ENCODE data around the gene APPBP2. TPM values are rescaled to one million over a fixed set of nuclear protein-coding genes. Genes with fewer than 3 reads are reported as not detected.
"Not testable (repeated sequence)": the region's sequence is repeated elsewhere in the genome, so short reads cannot be mapped to it uniquely, and the experiment has no call there.

APPBP2 gene
- total RNA-seq, 1 donor from 2014 or later = 23.4 TPM

DNA sequence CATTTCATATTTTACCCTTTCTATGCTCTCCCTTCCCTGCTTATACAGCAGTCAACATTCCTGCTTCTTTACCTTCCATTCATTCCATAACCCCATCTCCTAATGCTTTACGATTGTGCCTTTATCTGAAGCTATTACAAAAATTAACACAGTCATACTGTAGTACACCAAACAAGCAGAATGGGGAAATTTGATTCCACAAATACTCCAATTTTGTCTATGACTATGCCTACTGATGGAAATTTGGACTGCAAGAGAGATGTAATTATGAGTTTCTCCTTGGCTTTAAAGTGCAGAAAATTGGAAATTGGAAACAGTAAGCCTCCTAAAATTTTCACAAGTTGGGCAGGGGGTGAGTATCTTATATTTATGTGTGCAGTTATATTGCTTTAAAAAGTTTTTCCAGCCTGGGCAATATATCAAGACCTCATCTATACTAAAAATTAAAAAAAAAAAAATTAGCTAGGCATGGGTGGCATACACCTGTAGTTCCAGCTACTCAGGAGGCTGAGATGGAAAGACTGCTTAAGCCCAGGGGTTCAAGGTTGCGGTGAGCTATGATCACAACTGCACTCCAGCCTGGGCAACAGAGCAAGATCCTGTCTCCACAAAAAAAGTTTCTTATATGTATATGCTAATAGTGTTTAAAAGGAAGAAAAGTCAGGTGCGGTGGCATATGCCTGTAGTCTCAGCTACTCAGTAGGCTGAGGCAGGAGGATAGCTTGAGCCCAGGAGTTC is 3.0 kb downstream of the APPBP2 start:
- TF ChIP-seq, protein P1, sequence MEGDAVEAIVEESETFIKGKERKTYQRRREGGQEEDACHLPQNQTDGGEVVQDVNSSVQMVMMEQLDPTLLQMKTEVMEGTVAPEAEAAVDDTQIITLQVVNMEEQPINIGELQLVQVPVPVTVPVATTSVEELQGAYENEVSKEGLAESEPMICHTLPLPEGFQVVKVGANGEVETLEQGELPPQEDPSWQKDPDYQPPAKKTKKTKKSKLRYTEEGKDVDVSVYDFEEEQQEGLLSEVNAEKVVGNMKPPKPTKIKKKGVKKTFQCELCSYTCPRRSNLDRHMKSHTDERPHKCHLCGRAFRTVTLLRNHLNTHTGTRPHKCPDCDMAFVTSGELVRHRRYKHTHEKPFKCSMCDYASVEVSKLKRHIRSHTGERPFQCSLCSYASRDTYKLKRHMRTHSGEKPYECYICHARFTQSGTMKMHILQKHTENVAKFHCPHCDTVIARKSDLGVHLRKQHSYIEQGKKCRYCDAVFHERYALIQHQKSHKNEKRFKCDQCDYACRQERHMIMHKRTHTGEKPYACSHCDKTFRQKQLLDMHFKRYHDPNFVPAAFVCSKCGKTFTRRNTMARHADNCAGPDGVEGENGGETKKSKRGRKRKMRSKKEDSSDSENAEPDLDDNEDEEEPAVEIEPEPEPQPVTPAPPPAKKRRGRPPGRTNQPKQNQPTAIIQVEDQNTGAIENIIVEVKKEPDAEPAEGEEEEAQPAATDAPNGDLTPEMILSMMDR (IDR thresholded peaks at IDR 0.05; ENCODE audit: insufficient read depth, low read length, poor library complexity, severe bottlenecking) = no peak
- H3K36me3 ChIP-seq (ENCODE audit: control insufficient read depth, insufficient read depth, low read length) = no peaks in the 10 kb centered on the region
- no peak overlapping the region for H3K4me3 ChIP-seq (ENCODE audit: low read depth, low read length)
- no peaks in the 10 kb centered on the region for H3K27me3 ChIP-seq (ENCODE audit: control insufficient read depth, insufficient read depth, low read length)
- DNase-seq (ENCODE audit: low read depth) = no peak

DNA sequence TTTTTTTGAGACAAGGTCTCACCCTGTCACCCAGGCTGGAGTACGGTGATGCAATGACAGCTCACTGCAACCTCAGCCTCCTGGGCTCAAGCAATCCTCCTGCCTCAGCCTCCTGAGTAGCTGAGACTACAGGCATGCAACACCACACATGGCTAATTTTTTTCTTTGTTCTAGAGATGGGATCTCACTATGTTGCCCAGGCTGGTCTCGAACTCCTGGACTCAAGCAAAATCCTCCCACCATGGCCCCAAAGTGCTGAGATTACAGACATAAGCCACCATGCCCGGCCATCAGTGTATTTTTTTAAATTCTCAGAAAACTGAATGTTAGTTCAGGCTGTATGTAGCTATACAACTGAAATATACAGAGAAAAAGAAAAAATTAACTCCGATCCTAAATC is 6.2 kb downstream of the APPBP2 start:
- Histone ChIP-seq H3K27me3 (ENCODE audit: control insufficient read depth, insufficient read depth, low read length) (no peaks in the 10 kb centered on the region), H3K36me3 (ENCODE audit: control insufficient read depth, insufficient read depth, low read length) (no peaks in the 10 kb centered on the region), H3K4me3 (ENCODE audit: low read depth, low read length) (no peak overlapping the region)
- TF ChIP-seq, protein P1 (IDR thresholded peaks at IDR 0.05; ENCODE audit: insufficient read depth, low read length, poor library complexity, severe bottlenecking) = no peak
- DNase-seq (ENCODE audit: low read depth) = no peak

DNA sequence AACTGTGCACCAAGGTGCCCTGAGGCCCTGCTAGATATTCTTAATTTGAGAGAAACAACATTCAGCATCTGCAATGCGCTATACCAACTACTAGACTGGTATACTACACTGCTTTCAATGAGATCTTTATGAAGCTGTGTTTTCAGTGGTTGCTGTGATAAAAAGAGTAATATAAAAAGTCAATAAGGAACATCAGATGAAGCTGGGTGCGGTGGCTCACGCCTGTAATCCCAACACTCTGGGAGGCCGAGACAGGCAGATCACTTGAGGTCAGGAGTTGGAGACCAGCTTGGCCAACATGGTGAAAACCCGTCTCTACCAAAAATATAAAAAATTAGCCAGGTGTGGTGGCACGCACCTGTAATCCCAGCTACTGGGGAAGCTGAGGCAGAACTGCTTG is 10.4 kb downstream of the APPBP2 start:
- not testable (repeated sequence) for H3K4me3 ChIP-seq (ENCODE audit: low read depth, low read length); H3K27me3 ChIP-seq (ENCODE audit: control insufficient read depth, insufficient read depth, low read length); DNase-seq (ENCODE audit: low read depth); H3K36me3 ChIP-seq (ENCODE audit: control insufficient read depth, insufficient read depth, low read length)

DNA sequence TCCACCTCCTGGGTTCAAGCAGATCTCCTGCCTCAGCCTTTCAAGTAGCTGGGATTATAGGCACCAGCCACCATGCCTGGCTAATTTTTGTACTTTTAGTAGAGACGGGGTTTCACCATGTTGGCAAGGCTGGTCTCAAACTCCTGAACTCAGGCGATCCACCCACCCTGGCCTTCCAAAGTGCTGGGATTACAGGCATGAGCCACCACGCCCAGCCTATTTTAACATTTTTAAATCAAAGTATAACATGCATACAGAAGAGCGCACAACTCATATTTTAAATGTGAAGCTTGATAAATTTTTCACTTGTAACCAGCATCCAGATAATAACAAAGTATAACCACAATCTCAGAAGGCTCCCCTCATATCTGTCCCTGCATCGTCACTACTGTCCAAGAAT is 10.8 kb downstream of the APPBP2 start:
- not testable (repeated sequence) for H3K27me3 ChIP-seq (ENCODE audit: control insufficient read depth, insufficient read depth, low read length); H3K36me3 ChIP-seq (ENCODE audit: control insufficient read depth, insufficient read depth, low read length); DNase-seq (ENCODE audit: low read depth); H3K4me3 ChIP-seq (ENCODE audit: low read depth, low read length)

DNA sequence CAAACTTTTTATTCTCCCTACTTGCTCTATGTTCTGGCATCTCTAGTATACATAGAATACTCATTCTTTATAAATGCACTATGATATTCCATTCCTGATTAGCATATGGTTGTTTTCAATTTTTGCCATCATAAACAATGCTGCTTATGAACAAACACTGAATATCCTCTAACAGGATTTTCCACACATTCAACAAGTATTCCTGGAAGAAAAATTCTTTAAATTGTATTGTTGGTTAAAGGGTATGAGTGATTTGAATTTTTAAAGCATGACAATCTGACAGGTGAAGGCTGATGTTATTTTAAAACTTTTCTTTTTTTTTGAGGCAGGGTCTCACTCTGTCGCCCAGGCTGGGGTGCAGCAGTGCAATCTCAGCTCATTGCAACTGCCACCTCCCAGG is 11.5 kb downstream of the APPBP2 start:
- Histone ChIP-seq H3K4me3 (ENCODE audit: low read depth, low read length) (no peak overlapping the region), H3K27me3 (ENCODE audit: control insufficient read depth, insufficient read depth, low read length) (no peaks in the 10 kb centered on the region), H3K36me3 (ENCODE audit: control insufficient read depth, insufficient read depth, low read length) (no peaks in the 10 kb centered on the region)
- TF ChIP-seq, protein P1 (IDR thresholded peaks at IDR 0.05; ENCODE audit: insufficient read depth, low read length, poor library complexity, severe bottlenecking) = no peak
- no peak for DNase-seq (ENCODE audit: low read depth)

DNA sequence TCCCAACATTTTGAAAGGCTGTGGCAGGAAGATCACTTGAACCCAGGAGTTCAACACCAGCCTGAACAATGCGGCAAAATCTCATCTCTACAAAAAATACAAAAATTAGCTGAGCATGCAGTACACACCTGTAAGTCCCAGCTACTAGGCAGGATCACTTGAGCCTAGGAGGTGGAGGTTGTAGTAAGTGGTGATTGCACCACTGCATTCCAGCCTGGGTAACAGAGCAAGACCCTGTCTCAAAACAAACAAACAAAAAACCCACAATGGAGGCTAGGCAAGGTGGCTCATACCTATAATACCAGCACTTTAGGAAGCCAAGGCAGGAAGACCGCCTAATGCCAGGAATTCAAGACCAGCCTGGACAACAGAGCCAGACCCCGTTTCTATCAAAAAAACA is 12.0 kb downstream of the APPBP2 start:
- TF ChIP-seq, protein P1 (IDR thresholded peaks at IDR 0.05; ENCODE audit: insufficient read depth, low read length, poor library complexity, severe bottlenecking) = no peak

DNA sequence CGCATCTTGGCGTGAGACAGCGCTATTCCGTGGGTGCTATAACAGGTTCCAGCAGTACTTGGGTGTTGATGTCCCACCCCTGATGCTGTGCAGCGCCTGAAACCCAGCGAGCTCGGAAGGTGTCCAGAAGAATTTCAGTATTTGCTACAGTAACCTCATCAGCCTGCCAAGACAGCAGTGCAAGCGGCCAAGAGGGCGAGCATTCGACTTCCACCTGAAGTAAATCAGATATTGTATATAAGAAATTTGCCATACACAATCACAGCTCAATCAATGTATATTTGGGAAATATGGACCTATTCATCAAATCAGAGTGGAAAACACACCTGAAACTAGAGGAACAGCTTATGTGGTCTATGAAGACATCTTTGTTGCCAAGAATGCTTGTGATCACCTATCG is 13.0 kb downstream of the APPBP2 start:
- no peak for DNase-seq (ENCODE audit: low read depth)
- Histone ChIP-seq H3K4me3 (ENCODE audit: low read depth, low read length) (no peak overlapping the region), H3K36me3 (ENCODE audit: control insufficient read depth, insufficient read depth, low read length) (no peaks in the 10 kb centered on the region), H3K27me3 (ENCODE audit: control insufficient read depth, insufficient read depth, low read length) (no peaks in the 10 kb centered on the region)
- TF ChIP-seq, protein P1 (IDR thresholded peaks at IDR 0.05; ENCODE audit: insufficient read depth, low read length, poor library complexity, severe bottlenecking) = no peak

More for the DNA sequence above, 12.0 kb downstream of the APPBP2 start:
- H3K4me3 ChIP-seq (ENCODE audit: low read depth, low read length) = no peak overlapping the region
- no peaks in the 10 kb centered on the region for H3K27me3 ChIP-seq (ENCODE audit: control insufficient read depth, insufficient read depth, low read length)
- no peak for DNase-seq (ENCODE audit: low read depth)
- H3K36me3 ChIP-seq (ENCODE audit: control insufficient read depth, insufficient read depth, low read length) = no peaks in the 10 kb centered on the region
